Liver (tissue), 9 donors: Measurements from ENCODE around the gene SNTA1. TPM values are rescaled to one million over a fixed set of nuclear protein-coding genes. Genes with fewer than 3 reads are reported as not detected.
"Not testable (repeated sequence)": the region's sequence is repeated elsewhere in the genome, so short reads cannot be mapped to it uniquely, and the experiment has no call there.

Experiments used
- DNase-seq: peaks from one replicate; pipeline ENCODE4 v3.0.0-alpha.2; 2017; ENCODE audit warnings: low spot score
- H3K27ac ChIP-seq, 2 donors: one replicate each; pipeline ENCODE4 v1.7.0; 2013; ENCODE audit warnings: inconsistent platforms in 2 of 2, low read length in 2 of 2, control low read depth in 1 of 2, low read depth in 1 of 2, mild to moderate bottlenecking in 1 of 2
- H3K27me3 ChIP-seq, 4 donors: one replicate each; pipeline versions ENCODE4 v1.6.1 to v1.7.0; 2013; ENCODE audit warnings: low read length in 3 of 4, inconsistent platforms in 1 of 4, mild to moderate bottlenecking in 1 of 4, moderate library complexity in 1 of 4; ENCODE audit not compliant: control insufficient read depth in 4 of 4, insufficient read depth in 4 of 4
- H3K36me3 ChIP-seq, 4 donors: one replicate each; pipeline versions ENCODE4 v1.6.1 to v1.7.0; 2013; ENCODE audit warnings: low read length in 3 of 4, mild to moderate bottlenecking in 3 of 4, low read depth in 1 of 4, moderate library complexity in 1 of 4; ENCODE audit not compliant: control insufficient read depth in 4 of 4, insufficient read depth in 3 of 4
- H3K4me1 ChIP-seq, 4 donors: one replicate each; pipeline versions ENCODE4 v1.6.1 to v1.7.0; 2013; ENCODE audit warnings: low read length in 3 of 4, mild to moderate bottlenecking in 3 of 4, moderate library complexity in 1 of 4; ENCODE audit not compliant: control insufficient read depth in 4 of 4, insufficient read depth in 4 of 4
- H3K4me3 ChIP-seq, 3 donors: one replicate each; pipeline versions ENCODE4 v1.6.1 to v1.7.0; 2013; ENCODE audit warnings: low read length in 3 of 3, control low read depth in 1 of 3, low read depth in 1 of 3, mild to moderate bottlenecking in 1 of 3
- H3K9ac ChIP-seq, 2 donors: one replicate each; pipeline ENCODE4 v1.7.0; 2013; ENCODE audit warnings: low read length in 2 of 2, mild to moderate bottlenecking in 2 of 2, moderate library complexity in 2 of 2, control low read depth in 1 of 2, low read depth in 1 of 2
- H3K9me3 ChIP-seq, 4 donors: one replicate each; pipeline versions ENCODE4 v1.6.1 to v1.7.0; 2013; ENCODE audit warnings: low read length in 3 of 4; ENCODE audit not compliant: control insufficient read depth in 4 of 4
- ATF3 ChIP-seq: IDR thresholded peaks from 2 replicates; pipeline ENCODE4 v1.6.1; 2016; ENCODE audit warnings: antibody characterized with exemption
- CTCF ChIP-seq: fragments of 150-350 bp; IDR thresholded peaks from 2 replicates; pipeline ENCODE4 v1.5.1; 2017; ENCODE audit warnings: improper control_type of control experiment, low read depth, low read length; ENCODE audit not compliant: missing input control
- FOXA1 ChIP-seq: IDR thresholded peaks from 2 replicates; pipeline ENCODE4 v1.6.1; 2016; ENCODE audit warnings: antibody characterized with exemption
- FOXA2 ChIP-seq: IDR thresholded peaks from 2 replicates; pipeline ENCODE4 v1.6.1; 2016; ENCODE audit warnings: antibody characterized with exemption
- GABPA ChIP-seq, 2 donors: IDR thresholded peaks in 1 of 2; conservative IDR thresholded peaks in 1 of 2; 2 replicates each; pipeline ENCODE4 v1.6.1; 2016; ENCODE audit warnings: antibody characterized with exemption in 2 of 2, mild to moderate bottlenecking in 1 of 2, moderate library complexity in 1 of 2
- HNF4A ChIP-seq, 2 donors: conservative IDR thresholded peaks; 2 replicates each; pipeline ENCODE4 v1.6.1; 2016; ENCODE audit warnings: antibody characterized with exemption in 2 of 2, mild to moderate bottlenecking in 2 of 2
- HNF4G ChIP-seq: IDR thresholded peaks from 2 replicates; pipeline ENCODE4 v1.6.1; 2016; ENCODE audit warnings: antibody characterized with exemption
- JUND ChIP-seq, 2 donors: IDR thresholded peaks; 2 replicates each; pipeline ENCODE4 v1.6.1; 2016; ENCODE audit warnings: antibody characterized with exemption in 2 of 2
- MAX ChIP-seq: IDR thresholded peaks from 2 replicates; pipeline ENCODE4 v1.6.1; 2016; ENCODE audit warnings: antibody characterized with exemption
- NR2F2 ChIP-seq: IDR thresholded peaks from 2 replicates; pipeline ENCODE4 v1.6.1; 2016; ENCODE audit warnings: antibody characterized with exemption
- RAD21 ChIP-seq, 2 donors: IDR thresholded peaks; 2 replicates each; pipeline ENCODE4 v1.6.1; 2016; ENCODE audit warnings: antibody characterized with exemption in 2 of 2, mild to moderate bottlenecking in 2 of 2
- SP1 ChIP-seq: IDR thresholded peaks from 2 replicates; pipeline ENCODE4 v1.6.1; 2018; ENCODE audit warnings: antibody characterized with exemption, mild to moderate bottlenecking
- YY1 ChIP-seq: IDR thresholded peaks from 2 replicates; pipeline ENCODE4 v1.6.1; 2016; ENCODE audit warnings: antibody characterized with exemption, mild to moderate bottlenecking
- ZBTB33 ChIP-seq: IDR thresholded peaks from 2 replicates; pipeline ENCODE4 v1.6.1; 2016; ENCODE audit warnings: antibody characterized with exemption
- WGBS: extraction: QIAGEN DNeasy Blood & Tissue Kit; methylation state at CpG from one replicate; pipeline ENCODE4 v1.1.7; 2013; 5-methylcytosine and 5-hydroxymethylcytosine counted together
- polyA plus RNA-seq, 2 donors: library from polyadenylated mRNA; stranded (reverse) in 1 of 2; unstranded in 1 of 2; fragments of 200-250 nt in 1 of 2; fragments of >200 nt in 1 of 2; fragmentation: Nextera tagmentation in 1 of 2; extraction: Ambion mirVana in 1 of 2; gene quantifications; one replicate each; pipeline versions ENCODE4 v1.2.1 to v1.2.3, GENCODE V29; 2013 to 2015
- total RNA-seq, 2 donors: library from RNA; depleted of rRNA; stranded (reverse); fragments of >200 nt; gene quantifications; one replicate each; pipeline ENCODE4 v1.2.3, GENCODE V29; 2014
- donor health status: healthy.
- donor health status: healthy.
- donor health status: healthy.
- donor health status: healthy.
- donor health status: healthy.

SNTA1 gene
- total and polyA plus RNA-seq, 4 donors: 3.8 to 9.6 (median 6.9) TPM

- Histone ChIP-seq H3K9me3 (no peaks in the 10 kb centered on the region), H3K4me3 (no peak overlapping the region), H3K27me3 (no peaks in the 10 kb centered on the region), H3K36me3 (no peaks in the 10 kb centered on the region), H3K4me1 (peaks cover 5 to 31% (median 21%) of the 10 kb centered on the region in 4 donors), H3K27ac (no peak overlapping the region), H3K9ac (no peak overlapping the region)
- no peak for DNase-seq
- 71% methylated on average over 7 of the region's 7 CpGs for WGBS
- TF ChIP-seq JUND (IDR thresholded peaks at IDR 0.05) (no peak), HNF4A (conservative IDR thresholded peaks at IDR 0.05) (peak in 1 of 2 donors; percentile 1)
Observed at GRCh38 chr20:33441142-33441955, 2.2 kb downstream of the SNTA1 start.

GRCh38 chr20:33440562-33440961, 3.0 kb downstream of the SNTA1 start:
- not testable (repeated sequence) for H3K27ac ChIP-seq, H3K27me3 ChIP-seq, H3K4me3 ChIP-seq, DNase-seq, H3K9ac ChIP-seq, H3K36me3 ChIP-seq, H3K9me3 ChIP-seq
- WGBS: 79% methylated on average over 7 of the region's 7 CpGs
- peak; percentile 40 to 58 for TF ChIP-seq HNF4A (conservative IDR thresholded peaks at IDR 0.05)
- peaks cover 5 to 31% (median 21%) of the 10 kb centered on the region in 4 donors for H3K4me1 ChIP-seq

- 93% methylated on average over 2 of the region's 2 CpGs for WGBS
- no peak overlapping the region for H3K9ac ChIP-seq
- peaks cover 0 to 5% (median 0%) of the 10 kb centered on the region in 4 donors for H3K36me3 ChIP-seq
- H3K27me3 ChIP-seq: no peaks in the 10 kb centered on the region
- H3K4me3 ChIP-seq: no peak overlapping the region
- no peaks in the 10 kb centered on the region for H3K9me3 ChIP-seq
- H3K27ac ChIP-seq: no peak overlapping the region
- TF ChIP-seq HNF4A (conservative IDR thresholded peaks at IDR 0.05): no peak
- TF ChIP-seq FOXA1: no peak
- no peak for TF ChIP-seq NR2F2
- TF ChIP-seq ZBTB33: no peak
- TF ChIP-seq SP1: no peak
- no peak for TF ChIP-seq GABPA (IDR thresholded peaks at IDR 0.05 in 1 of 2, conservative IDR thresholded peaks at IDR 0.05 in 1 of 2)
- no peak for TF ChIP-seq FOXA2
- TF ChIP-seq YY1: no peak
- no peak for TF ChIP-seq RAD21 (IDR thresholded peaks at IDR 0.05)
- no peak for TF ChIP-seq CTCF
- TF ChIP-seq ATF3: no peak
- no peak for TF ChIP-seq MAX
- TF ChIP-seq JUND (IDR thresholded peaks at IDR 0.05): no peak
- no peak for TF ChIP-seq HNF4G
- DNase-seq: no peak
- H3K4me1 ChIP-seq: peaks cover 1 to 23% (median 18%) of the 10 kb centered on the region in 4 donors
Observed at GRCh38 chr20:33438481-33438880, 5.1 kb downstream of the SNTA1 start.
